ENCODE data around the gene HEATR1.
"Not testable (repeated sequence)": the region's sequence is repeated elsewhere in the genome, so short reads cannot be mapped to it uniquely, and the experiment has no call there.

The HEATR1 gene

GRCh38 chr1:236514703-236515442, 89.4 kb downstream of the HEATR1 start:
- in situ Hi-C loops (cut with MboI; ENCODE audit: low sequenced_read_pairs), result no loop called here

DNA sequence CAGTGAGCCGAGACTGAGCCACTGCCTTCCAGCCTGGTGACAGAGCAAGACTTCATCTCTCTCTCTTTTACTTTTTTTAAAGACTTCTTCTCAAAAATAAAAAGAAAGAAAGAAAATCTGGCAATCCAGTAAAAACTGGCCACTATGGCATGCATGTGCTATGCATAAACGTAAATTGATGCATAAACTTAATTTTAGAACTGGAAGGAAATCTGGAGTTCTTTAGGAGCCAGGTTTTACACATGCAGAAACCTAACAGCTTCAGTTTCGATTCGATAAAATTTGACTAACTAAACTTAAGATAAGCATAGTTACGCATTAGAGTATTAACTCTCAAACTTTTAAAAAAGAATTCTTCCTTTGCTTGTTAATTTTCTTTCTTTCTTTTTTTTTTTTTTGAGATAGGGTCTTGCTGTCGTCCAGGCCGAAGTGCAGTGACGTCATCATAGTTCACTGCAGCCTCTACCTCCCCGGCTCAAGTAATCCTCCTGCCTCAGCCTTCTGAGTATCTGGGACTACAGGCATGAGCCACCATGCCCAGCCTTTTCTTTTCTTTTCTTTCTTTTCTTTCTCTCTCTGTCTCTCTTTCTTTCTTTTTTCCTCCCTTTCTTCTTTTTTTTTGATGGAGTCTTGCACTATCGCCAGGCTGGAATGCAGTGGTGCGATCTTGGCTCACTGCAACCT, 92.4 kb downstream of the HEATR1 start:
- in situ Hi-C loops (cut with MboI; ENCODE audit: low sequenced_read_pairs), result no loop called here

- in situ Hi-C loops (cut with MboI; ENCODE audit: low sequenced_read_pairs), result no loop called here
Measured at GRCh38 chr1:236509647-236510401, 94.5 kb downstream of the HEATR1 start.

GRCh38 chr1:236509203-236509602, 95.1 kb downstream of the HEATR1 start:
- in situ Hi-C loops (cut with MboI; ENCODE audit: low sequenced_read_pairs), result no loop called here

- in situ Hi-C loops (cut with MboI; ENCODE audit: low sequenced_read_pairs), result no loop called here
Measured at GRCh38 chr1:236508593-236509027, 95.7 kb downstream of the HEATR1 start.

- in situ Hi-C loops (cut with MboI; ENCODE audit: low sequenced_read_pairs), result no loop called here
Measured at GRCh38 chr1:236507022-236507700, 97.2 kb downstream of the HEATR1 start.

DNA sequence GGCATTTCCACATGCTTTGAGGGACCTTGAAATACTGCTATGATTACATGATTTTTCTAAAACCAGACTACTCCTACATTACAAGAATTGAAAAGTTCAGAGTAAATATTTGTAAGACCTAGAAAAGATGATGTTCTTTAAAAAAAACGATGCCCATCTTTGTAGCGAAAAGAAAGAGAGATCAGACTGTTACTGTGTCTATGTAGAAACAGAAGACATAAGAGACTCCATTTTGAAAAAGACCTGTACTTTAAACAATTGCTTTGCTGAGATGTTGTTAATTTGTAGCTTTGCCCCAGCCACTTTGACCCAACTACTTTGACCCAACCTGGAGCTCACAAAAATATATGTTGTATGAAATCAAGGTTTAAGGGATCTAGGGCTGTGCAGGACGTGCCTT, 100.0 kb downstream of the HEATR1 start:
- in situ Hi-C loops (cut with MboI; ENCODE audit: low sequenced_read_pairs), result not testable (repeated sequence)

DNA sequence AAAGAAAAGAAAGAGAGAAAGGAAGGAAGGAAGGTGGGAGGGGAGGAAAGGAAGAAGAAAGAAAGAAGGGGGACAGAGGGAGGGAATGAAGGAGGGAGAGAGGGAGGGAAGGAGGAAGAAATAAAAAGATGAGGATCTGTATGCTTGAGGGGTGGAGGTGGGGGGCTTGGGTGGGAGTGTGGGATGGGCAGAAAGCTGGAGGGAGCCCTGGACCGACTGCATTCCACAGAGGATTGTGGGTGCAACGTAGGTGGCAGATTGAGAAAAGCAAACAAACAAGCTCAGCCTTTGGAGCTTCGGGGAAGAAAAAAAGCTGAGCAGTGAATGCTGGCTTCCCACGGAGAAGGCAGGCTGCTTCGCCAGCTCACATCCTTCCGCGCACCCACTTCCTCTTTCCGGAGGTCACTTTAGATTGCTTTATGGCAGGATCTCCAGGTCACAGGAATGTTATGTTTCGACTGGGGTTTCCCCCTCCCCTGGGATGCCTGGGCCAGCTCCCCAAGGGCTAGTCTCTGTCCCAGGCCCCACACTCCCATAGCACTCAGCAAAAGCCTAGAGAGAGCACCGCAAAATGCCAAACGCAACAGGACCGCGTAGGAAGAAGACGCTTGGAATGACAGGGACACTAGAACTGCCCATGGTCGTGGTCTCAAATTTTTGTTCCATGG, 101.2 kb downstream of the HEATR1 start:
- in situ Hi-C loops (cut with MboI; ENCODE audit: low sequenced_read_pairs), result no loop called here

DNA sequence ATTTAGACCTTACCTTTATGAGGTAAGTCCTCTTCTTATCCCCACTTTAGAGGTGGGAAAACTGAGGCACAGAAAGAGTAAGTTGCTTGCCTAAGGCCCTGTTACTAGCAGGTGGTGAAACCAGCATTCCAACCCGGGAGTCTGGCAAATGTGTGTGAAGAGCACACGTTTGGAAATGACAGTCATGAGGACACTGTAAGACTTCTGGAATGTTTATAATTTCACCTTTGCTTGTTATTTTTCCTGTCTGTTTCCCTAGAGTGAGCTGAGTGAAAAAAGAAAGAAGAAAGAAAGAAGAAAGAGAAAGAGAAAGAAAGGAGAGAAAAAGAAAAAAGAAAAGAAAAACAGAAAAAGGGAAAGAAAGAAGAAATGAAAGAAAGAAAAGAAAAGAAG, 101.7 kb downstream of the HEATR1 start:
- in situ Hi-C loops (cut with MboI; ENCODE audit: low sequenced_read_pairs), result no loop called here

DNA sequence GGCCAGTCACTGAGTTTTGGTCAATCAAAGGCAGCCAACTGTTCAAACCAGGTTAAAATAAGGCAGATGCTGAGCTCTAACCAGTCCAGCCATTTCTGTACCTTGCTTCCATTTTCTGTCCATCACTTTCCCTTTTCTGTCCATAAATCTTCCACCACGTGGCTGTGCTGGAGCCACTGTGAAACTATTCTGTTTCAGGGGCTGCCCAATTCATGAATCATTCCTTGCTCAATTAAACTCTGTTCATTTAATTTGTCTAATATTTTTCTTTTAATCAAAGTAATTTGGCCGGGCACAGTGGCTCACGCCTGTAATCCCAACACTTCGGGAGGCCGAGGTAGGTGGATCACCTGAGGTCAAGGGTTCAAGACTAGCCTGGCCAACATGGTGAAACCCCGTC, 103.2 kb downstream of the HEATR1 start:
- in situ Hi-C loops (cut with MboI; ENCODE audit: low sequenced_read_pairs), result no loop called here

Data from HL-60/S4 treated with phorbol 12-myristate 13-acetate at 8.2 ng/mL for 4 days and 3 days (cell line).